Measurements from ENCODE around the gene MFSD2A.

- TF ChIP-seq, protein P1, sequence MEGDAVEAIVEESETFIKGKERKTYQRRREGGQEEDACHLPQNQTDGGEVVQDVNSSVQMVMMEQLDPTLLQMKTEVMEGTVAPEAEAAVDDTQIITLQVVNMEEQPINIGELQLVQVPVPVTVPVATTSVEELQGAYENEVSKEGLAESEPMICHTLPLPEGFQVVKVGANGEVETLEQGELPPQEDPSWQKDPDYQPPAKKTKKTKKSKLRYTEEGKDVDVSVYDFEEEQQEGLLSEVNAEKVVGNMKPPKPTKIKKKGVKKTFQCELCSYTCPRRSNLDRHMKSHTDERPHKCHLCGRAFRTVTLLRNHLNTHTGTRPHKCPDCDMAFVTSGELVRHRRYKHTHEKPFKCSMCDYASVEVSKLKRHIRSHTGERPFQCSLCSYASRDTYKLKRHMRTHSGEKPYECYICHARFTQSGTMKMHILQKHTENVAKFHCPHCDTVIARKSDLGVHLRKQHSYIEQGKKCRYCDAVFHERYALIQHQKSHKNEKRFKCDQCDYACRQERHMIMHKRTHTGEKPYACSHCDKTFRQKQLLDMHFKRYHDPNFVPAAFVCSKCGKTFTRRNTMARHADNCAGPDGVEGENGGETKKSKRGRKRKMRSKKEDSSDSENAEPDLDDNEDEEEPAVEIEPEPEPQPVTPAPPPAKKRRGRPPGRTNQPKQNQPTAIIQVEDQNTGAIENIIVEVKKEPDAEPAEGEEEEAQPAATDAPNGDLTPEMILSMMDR (IDR thresholded peaks at IDR 0.05; ENCODE audit: low read length): no peak
- no peak for TF ChIP-seq EZH2 (IDR thresholded peaks at IDR 0.05; ENCODE audit: borderline replicate concordance, low read length)
Observed at GRCh38 chr1:39940253-39940652, 14.7 kb upstream of the MFSD2A start.

Measured in OCI-LY1 (cell line).